Thyroid gland (tissue), 4 donors: ENCODE results near the gene DDX51.

Experiments
- POLR2A ChIP-seq, 2 donors: fragments of 450-650 bp; IDR thresholded peaks; one replicate each; pipeline ENCODE4 v1.6.1; 2017; ENCODE audit warnings: antibody characterized with exemption in 2 of 2, mild to moderate bottlenecking in 2 of 2, moderate library complexity in 1 of 2
- TF ChIP-seq, protein P1 (sequence below), 6 experiments: fragments of 200-600 bp in 3 of 6; fragments of 450-650 bp in 3 of 6; sonication (generic) in 3 of 6; IDR thresholded peaks; one replicate each; pipeline ENCODE4 v1.5.1; 2016 to 2019; ENCODE audit warnings: antibody characterized with exemption in 6 of 6, mild to moderate bottlenecking in 2 of 6, inconsistent platforms in 1 of 6, moderate library complexity in 1 of 6

DNA sequence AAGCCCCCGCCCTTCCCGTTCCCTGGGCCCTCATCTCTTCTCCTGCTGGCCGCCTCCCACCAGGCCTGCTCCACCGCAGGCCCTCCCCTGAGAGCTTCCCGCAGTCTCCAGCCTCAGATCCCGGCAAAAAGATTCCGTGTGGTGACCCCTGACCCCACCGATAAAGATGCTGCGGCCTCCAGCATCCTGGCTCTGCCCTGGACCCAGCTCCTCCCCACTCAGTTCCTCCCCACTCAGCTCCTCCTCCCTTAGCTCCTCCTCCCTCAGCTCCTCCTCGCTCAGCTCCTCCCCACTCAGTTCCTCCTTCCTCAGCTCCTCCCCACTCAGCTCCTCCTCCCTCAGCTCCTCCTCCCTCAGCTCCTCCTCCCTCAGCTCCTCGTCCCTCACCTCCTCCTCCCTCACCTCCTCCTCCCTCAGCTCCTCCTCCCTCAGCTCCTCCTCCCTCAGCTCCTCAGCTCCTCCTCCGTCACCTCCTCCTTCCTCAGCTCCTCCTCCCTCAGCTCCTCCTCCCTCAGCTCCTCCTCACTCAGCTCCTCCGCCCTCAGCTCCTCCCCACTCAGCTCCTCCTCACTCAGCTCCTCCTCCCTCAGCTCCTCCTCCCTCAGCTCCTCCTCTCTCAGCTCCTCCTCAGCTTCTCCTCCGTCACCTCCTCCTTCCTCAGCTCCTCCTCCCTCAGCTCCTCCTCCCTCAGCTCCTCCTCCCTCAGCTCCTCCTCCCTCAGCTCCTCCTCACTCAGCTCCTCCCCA is 17.1 kb upstream of the DDX51 start:
- TF ChIP-seq, protein P1, sequence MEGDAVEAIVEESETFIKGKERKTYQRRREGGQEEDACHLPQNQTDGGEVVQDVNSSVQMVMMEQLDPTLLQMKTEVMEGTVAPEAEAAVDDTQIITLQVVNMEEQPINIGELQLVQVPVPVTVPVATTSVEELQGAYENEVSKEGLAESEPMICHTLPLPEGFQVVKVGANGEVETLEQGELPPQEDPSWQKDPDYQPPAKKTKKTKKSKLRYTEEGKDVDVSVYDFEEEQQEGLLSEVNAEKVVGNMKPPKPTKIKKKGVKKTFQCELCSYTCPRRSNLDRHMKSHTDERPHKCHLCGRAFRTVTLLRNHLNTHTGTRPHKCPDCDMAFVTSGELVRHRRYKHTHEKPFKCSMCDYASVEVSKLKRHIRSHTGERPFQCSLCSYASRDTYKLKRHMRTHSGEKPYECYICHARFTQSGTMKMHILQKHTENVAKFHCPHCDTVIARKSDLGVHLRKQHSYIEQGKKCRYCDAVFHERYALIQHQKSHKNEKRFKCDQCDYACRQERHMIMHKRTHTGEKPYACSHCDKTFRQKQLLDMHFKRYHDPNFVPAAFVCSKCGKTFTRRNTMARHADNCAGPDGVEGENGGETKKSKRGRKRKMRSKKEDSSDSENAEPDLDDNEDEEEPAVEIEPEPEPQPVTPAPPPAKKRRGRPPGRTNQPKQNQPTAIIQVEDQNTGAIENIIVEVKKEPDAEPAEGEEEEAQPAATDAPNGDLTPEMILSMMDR (IDR thresholded peaks at IDR 0.05), result no peak
- TF ChIP-seq POLR2A (IDR thresholded peaks at IDR 0.05), result no peak
